Right renal cortex interstitium (tissue), 3 donors: Measurements from ENCODE around the gene RAVER2. TPM values are rescaled to one million over a fixed set of nuclear protein-coding genes. Genes with fewer than 3 reads are reported as not detected.
A peak's percentile ranks its signal among the peaks of the same experiment; 100 is the strongest.
"Not testable (repeated sequence)": the region's sequence is repeated elsewhere in the genome, so short reads cannot be mapped to it uniquely, and the experiment has no call there.

Experiments used
- DNase-seq, 3 donors: peaks; one replicate each; pipeline ENCODE4 v3.0.0-alpha.2; 2013; ENCODE audit warnings: low read depth in 3 of 3, low spot score in 2 of 3
- polyA plus RNA-seq, 3 donors: library from polyadenylated mRNA; unstranded; fragments of 120-200 nt; gene quantifications; one replicate each; pipeline ENCODE4 v1.2.1, GENCODE V29; 2013; ENCODE audit not compliant: insufficient read length in 3 of 3

Gene RAVER2, protein sequence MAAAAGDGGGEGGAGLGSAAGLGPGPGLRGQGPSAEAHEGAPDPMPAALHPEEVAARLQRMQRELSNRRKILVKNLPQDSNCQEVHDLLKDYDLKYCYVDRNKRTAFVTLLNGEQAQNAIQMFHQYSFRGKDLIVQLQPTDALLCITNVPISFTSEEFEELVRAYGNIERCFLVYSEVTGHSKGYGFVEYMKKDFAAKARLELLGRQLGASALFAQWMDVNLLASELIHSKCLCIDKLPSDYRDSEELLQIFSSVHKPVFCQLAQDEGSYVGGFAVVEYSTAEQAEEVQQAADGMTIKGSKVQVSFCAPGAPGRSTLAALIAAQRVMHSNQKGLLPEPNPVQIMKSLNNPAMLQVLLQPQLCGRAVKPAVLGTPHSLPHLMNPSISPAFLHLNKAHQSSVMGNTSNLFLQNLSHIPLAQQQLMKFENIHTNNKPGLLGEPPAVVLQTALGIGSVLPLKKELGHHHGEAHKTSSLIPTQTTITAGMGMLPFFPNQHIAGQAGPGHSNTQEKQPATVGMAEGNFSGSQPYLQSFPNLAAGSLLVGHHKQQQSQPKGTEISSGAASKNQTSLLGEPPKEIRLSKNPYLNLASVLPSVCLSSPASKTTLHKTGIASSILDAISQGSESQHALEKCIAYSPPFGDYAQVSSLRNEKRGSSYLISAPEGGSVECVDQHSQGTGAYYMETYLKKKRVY
- polyA plus RNA-seq = 10 to 100 TPM; 26.2 to 27.6 (median 27.1) TPM

GRCh38 chr1:64744492-64745180, at the start of gene RAVER2:
RAVER2 (plus strand) TSS chr1:64745075; CDS start chr1:64745173, 98 bp downstream.
- DNase-seq = peak; percentile 33 to 72 (median 37)

DNA sequence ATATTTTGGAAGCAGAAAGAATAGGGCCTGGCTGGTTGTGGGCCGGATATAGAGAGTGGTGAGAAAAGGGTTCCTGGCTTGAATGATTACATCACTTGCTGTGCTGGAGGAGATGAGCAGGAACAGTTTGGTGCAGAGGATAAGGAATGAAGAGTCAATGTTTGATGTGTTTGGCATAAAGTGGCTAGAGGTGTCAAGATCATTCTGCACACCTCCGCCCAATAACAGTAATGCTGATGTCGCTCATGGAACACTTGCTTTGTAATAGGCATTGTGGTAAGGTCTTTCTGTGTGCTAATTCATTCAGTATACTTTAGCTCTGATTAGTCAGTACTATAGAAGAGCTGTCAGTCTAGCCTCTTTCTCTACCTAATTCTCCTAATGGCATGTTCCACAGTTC, 48.0 kb upstream of the RAVER2 start:
- no peak for DNase-seq

- DNase-seq = no peak
These were observed 45.5 kb upstream of the RAVER2 start for GRCh38 chr1:64699327-64699726.

DNA sequence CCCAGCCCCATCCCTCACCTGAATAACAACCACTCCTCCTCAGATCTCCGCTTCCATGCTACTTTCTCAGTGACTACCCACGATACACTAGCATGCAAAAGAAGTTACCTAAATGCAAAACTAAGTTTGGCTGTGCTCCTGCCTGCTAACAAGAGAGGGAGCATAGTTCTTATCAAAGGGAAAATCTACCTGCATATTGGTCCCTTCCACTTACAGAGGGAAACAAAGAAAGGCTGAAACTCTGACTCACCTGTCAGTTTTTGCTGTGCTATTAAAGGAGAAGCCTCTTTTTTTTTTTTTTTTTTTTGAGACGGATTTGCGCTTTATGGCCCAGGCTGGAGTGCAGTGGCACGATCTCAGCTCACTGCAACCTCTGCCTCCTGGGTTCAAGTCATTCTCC, 43.8 kb upstream of the RAVER2 start:
- no peak for DNase-seq

DNA sequence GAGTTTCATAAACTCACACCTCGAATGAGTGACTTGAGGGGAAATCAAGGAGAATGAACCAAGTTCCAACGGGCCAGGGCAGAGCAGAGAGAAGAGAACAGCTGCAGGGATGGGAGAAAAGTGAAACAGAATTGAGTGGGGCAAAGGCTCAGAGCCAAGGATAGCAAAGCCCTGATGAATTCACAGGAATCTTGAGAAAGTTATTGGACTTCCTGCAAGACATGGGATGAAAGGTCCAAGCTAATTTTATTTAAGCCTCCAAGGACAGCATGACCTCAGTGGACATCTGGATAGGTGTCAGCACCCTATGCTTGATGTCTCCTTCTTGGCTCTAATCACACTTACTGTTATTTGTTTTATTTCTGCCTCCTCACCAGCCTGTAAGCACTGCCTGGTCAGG, 43.0 kb upstream of the RAVER2 start:
- DNase-seq = no peak

DNA sequence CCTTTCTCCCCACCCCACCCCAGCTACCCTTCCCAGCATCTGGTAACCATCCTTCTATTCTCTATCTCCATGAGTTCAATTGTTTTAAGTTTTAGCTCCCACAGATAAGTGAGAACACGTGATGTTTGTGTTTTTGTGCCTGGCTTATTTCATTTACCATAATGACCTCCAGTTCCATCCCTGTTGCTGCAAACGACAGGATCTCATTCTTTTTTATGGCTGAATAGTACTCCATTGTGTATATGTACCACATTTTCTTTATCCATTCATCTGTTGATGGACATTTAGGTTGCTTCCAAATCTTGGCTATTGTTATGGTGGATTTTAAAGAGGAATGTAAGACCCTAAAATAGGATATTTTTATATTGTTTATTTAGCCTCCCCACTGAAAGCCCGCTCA, 42.2 kb upstream of the RAVER2 start:
- not testable (repeated sequence) for DNase-seq

DNA sequence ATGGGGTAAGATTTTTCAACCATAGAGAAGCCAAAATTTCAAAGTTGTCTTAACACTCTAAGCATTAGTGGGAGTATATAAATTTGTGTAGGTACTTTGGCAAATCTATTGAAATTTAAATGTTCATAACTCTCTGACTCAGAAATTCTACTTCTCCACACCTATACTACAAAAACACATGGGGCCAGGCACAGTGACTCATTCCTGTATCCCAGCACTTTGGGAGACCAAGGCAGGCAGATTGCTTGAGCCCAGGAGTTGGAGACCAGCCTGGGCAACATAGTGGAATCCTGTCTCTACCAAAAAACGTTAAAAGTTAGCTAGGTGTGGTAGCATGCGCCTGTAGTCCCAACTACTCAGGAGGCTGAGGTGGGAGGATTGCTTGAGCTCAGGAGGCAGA, 41.3 kb upstream of the RAVER2 start:
- no peak for DNase-seq

DNA sequence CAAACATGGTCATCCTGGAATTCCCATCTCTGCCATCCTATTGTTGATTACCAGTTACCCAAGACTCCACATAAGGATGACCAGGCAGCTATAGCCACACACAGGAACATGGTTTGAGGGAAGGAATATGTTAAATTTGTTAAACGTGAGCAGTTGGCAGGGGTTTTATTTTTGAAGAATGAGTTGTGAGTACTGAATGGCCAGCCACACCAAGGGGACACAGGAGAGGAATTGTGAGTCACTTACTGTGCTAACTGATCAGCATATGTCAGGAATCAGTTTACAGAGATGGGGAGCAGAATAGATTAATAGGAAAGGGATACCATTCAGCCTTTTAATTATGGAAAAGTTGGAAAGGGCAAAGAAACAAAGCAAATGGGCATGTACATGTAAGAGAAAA, 39.3 kb upstream of the RAVER2 start:
- DNase-seq = no peak

DNA sequence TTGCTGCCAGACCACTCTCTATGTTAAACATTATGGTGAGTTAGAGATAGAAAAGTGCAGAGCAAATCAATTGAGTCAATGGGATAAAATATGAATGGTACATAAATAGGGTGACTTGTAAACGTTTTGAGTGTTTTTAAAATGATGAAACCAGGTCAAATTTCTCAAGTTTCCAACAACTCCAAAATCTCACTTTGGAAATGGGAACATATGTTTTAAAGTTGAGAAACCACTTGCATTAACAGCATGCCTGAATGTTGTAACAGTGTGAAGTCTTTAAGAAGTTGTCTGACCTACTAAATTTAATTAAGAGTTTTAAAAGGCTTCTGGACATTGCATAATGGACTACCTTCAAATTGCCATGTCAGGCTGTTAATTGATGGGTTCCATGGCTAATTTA, 33.6 kb upstream of the RAVER2 start:
- DNase-seq = no peak

GRCh38 chr1:64712049-64712448, 32.8 kb upstream of the RAVER2 start:
- no peak for DNase-seq

DNA sequence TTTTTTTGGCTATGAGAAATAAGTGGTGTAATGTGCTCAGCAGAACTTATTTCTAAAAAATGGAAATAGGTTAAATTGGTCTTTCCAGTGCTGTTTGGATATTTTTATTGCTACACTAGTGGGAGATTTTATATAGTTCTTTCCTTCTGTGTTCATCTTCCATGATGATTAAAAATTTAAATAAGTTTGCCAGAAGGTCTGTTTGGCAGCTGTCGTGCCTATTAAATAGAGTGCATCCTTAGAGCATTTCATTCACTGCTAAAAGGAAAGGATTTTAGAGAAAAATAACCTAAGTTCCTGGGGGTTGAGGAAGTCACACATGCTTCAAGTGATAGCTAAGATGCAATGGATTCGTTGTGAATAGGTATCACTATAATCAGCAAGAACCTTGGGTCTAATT, 29.7 kb upstream of the RAVER2 start:
- no peak for DNase-seq

DNA sequence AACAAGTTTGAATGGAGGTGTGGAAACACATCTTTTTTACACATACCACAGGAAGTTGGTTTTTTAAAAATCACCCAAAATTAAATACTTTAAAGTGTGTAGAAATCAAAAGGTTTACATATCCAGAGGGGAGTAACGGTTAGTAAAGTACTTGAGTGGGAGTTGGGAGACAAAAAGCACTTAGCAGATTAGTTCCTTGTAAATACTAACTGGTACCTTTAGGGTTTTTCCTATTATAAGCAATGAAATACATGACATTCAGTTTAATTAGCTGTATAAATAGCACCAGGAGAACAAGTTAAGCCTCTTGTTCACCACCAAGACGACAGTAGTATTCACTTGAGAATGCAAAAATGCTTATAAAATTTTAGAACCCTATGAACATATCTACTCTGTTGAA, 23.7 kb upstream of the RAVER2 start:
- no peak for DNase-seq

GRCh38 chr1:64721576-64722145, 23.2 kb upstream of the RAVER2 start:
- DNase-seq = no peak

GRCh38 chr1:64727861-64728260, 17.0 kb upstream of the RAVER2 start:
- no peak for DNase-seq

DNA sequence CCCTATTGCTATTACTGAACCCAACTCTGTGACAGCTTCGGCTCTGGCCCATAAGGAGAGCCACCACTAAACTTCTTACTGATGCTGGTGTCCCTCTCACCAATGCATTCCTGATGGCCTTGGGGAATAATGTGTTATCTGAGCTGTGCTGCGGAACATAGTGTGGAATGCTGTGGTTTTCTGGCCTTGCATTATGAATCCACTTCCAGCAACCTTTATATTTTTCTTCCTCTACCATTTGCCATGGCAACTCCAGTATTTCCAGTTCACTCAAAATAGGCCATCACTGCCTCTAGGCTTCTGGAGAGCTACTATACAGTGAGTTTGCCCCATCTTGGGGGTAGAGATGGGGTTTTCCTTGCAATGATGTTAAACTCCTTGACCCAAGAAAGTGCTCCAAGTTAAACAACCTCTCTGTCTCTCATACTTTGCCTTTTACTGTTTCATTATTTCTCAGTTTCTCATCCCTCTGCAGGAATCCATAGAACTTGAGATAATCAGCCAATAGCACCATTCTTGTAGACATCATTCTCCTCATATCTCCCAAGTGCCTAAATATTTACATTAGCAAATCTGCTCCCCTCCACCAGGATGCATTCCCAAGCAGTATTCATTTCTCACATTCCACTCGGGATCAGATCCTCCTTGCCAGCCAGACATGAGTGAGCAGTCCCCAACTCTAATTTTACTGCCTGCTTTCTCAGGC, 11.1 kb upstream of the RAVER2 start:
- DNase-seq = no peak

- no peak for DNase-seq
These were observed 10.6 kb upstream of the RAVER2 start for GRCh38 chr1:64734287-64734652.

- not testable (repeated sequence) for DNase-seq
These were observed 4.2 kb upstream of the RAVER2 start for GRCh38 chr1:64740687-64741086.

DNA sequence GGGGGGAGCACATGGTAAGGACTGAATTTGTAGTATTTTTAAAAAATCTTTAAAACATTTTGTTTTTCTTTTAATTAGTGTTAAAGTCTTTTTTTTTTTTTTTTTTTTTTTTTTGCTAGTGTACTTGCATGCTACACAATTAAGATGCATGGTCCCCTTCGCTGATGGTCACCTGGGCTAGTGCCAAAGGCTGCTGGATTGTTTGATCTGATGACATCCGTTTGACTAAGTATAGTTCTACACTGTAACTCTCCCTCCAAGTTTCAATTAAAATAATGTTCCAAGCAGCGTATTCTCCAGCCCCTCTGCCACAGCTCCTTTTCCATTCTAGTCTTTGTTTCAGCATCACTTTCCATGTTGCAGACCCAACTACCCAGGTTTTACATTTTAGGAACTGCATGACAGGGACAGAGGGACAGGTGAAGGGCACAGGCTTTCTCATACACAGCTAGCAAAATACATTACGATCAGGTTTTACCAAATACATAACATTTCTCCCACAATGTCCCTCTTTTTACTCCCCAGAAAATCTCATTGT, 852 bp upstream of the RAVER2 start:
- peak in 2 of 3 donors; percentile 4 to 8 for DNase-seq

GRCh38 chr1:64745181-64745985, 508 bp downstream of the RAVER2 start:
- DNase-seq = peak; percentile 12 to 53 (median 41)
